Aorta (tissue), 5 donors: ENCODE measurements around the gene EGR1. TPM values are rescaled to one million over a fixed set of nuclear protein-coding genes. Genes with fewer than 3 reads are reported as not detected.

Experiments used
- ATAC-seq: fragments of 200-7000 bp; cut with Tn5 transposase; one replicate; pipeline ENCODE4 v1.9.1; 2022; ENCODE audit warnings: moderate library complexity; ENCODE audit not compliant: low FRiP score
- DNase-seq, 2 donors: peaks; one replicate each; pipeline ENCODE4 v3.0.0-alpha.2; 2020
- H3K27ac ChIP-seq, 2 donors: one replicate each; pipeline ENCODE4 v1.5.1; 2013; ENCODE audit warnings: low read length in 2 of 2, mild to moderate bottlenecking in 2 of 2, moderate library complexity in 2 of 2, control low read depth in 1 of 2, inconsistent platforms in 1 of 2, low read depth in 1 of 2
- H3K27me3 ChIP-seq, 2 donors: one replicate each; pipeline ENCODE4 v1.6.1; 2013; ENCODE audit warnings: control low read depth in 1 of 2, low read length in 1 of 2, mild to moderate bottlenecking in 1 of 2, moderate library complexity in 1 of 2; ENCODE audit not compliant: insufficient read depth in 2 of 2, control insufficient read depth in 1 of 2
- H3K36me3 ChIP-seq, 2 donors: one replicate each; pipeline ENCODE4 v1.6.1; 2013; ENCODE audit warnings: control low read depth in 1 of 2, low read length in 1 of 2, mild to moderate bottlenecking in 1 of 2; ENCODE audit not compliant: insufficient read depth in 2 of 2, control insufficient read depth in 1 of 2
- H3K4me1 ChIP-seq, 2 donors: one replicate each; pipeline ENCODE4 v1.6.1; 2013; ENCODE audit warnings: low read length in 2 of 2, control low read depth in 1 of 2, mild to moderate bottlenecking in 1 of 2, moderate library complexity in 1 of 2; ENCODE audit not compliant: insufficient read depth in 2 of 2, control insufficient read depth in 1 of 2
- H3K4me3 ChIP-seq, 2 donors: one replicate each; pipeline ENCODE4 v1.5.1; 2013; ENCODE audit warnings: low read length in 2 of 2, control low read depth in 1 of 2, mild to moderate bottlenecking in 1 of 2
- H3K9me3 ChIP-seq: one replicate; pipeline ENCODE4 v1.6.1; 2013; ENCODE audit warnings: mild to moderate bottlenecking, low read length; ENCODE audit not compliant: control insufficient read depth
- WGBS, 2 donors: extraction: QIAGEN DNeasy Blood & Tissue Kit; methylation state at CpG; one replicate each; pipeline ENCODE4 v1.1.7; 2013; 5-methylcytosine and 5-hydroxymethylcytosine counted together
- intact Hi-C, 2 donors: fragments of 100-400 bp; cut with DNase I; formaldehyde crosslinking; loops; one replicate each; pipeline versions ENCODE4 v1.14.2 to v1.15.0; 2022
- polyA plus RNA-seq, 2 donors: library from polyadenylated mRNA; stranded (reverse); fragments of 200-250 nt; gene quantifications; one replicate each; pipeline ENCODE4 v1.2.3, GENCODE V29; 2013
- total RNA-seq, 2 donors: library from RNA; stranded (reverse); fragmentation: NEBNext Ultra II Directional; extraction: Animal tissue kit (Norgen Biotek cat#: 25700); gene quantifications; one replicate each; pipeline ENCODE4 v1.2.1, GENCODE V29; 2021
- donor health status: healthy with polysubstance abuse.
- donor health status: Bipolar disorder and iron deficiency.
- donor health status: DM: no; HTN: no; CAD: no.
- donor health status: DM: no; HTN: no; CAD: no.
- donor health status: DM: yes; HTN: yes; CAD: no.

Gene EGR1
- total and polyA plus RNA-seq, 4 donors: 61.5 to 669 (median 229) TPM

- no peaks in the 10 kb centered on the region for H3K27me3 ChIP-seq
- no peaks in the 10 kb centered on the region for H3K9me3 ChIP-seq
- H3K4me3 ChIP-seq: peak overlapping the region; percentile 49 to 54
- no peaks in the 10 kb centered on the region for H3K36me3 ChIP-seq
- ATAC-seq (peak; percentile 96), DNase-seq (peak; percentile 95 to 97)
- 1% methylated on average over 79 to 93 of the region's 93 CpGs for WGBS, 2 donors
- no peaks in the 10 kb centered on the region for H3K4me1 ChIP-seq
- intact Hi-C loops: loop anchor here in 1 of 2 donors (2.0 kb wide), 1 partner anchor 27 kb away; the partner anchor contains the start of gene EGR1
- peak overlapping the region in 1 of 2 donors; percentile 2 for H3K27ac ChIP-seq
Observed at GRCh38 chr5:138491669-138492559, 26.6 kb downstream of the EGR1 start.

GRCh38 chr5:138492560-138493045, 27.3 kb downstream of the EGR1 start:
- no peaks in the 10 kb centered on the region for H3K4me1 ChIP-seq
- WGBS, 2 donors: 6 to 9% methylated on average over 10 of the region's 10 CpGs
- DNase-seq (no peak), ATAC-seq (no peak)
- no peaks in the 10 kb centered on the region for H3K9me3 ChIP-seq
- peak overlapping the region; percentile 35 to 49 for H3K4me3 ChIP-seq
- H3K27ac ChIP-seq: peak overlapping the region in 1 of 2 donors; percentile 42
- H3K27me3 ChIP-seq: no peaks in the 10 kb centered on the region
- no peaks in the 10 kb centered on the region for H3K36me3 ChIP-seq
- intact Hi-C loops: loop anchor here in 1 of 2 donors (2.0 kb wide), 1 partner anchor 28 kb away; the partner anchor contains the start of gene EGR1

GRCh38 chr5:138495351-138495750, 30.1 kb downstream of the EGR1 start:
- Histone ChIP-seq H3K36me3 (no peaks in the 10 kb centered on the region), H3K4me1 (no peaks in the 10 kb centered on the region), H3K27ac (no peak overlapping the region), H3K27me3 (no peaks in the 10 kb centered on the region), H3K9me3 (no peaks in the 10 kb centered on the region), H3K4me3 (no peak overlapping the region)
- intact Hi-C loops: no loop called here
- DNase-seq (no peak), ATAC-seq (no peak)
- 81 to 86% methylated on average over 7 of the region's 7 CpGs for WGBS, 2 donors

GRCh38 chr5:138498376-138498775, 33.1 kb downstream of the EGR1 start:
- WGBS, 2 donors: 75% methylated on average over 4 of the region's 4 CpGs
- H3K27me3 ChIP-seq: no peaks in the 10 kb centered on the region
- DNase-seq: no peak
- ATAC-seq: no peak
- no peak overlapping the region for H3K27ac ChIP-seq
- H3K4me1 ChIP-seq: no peaks in the 10 kb centered on the region
- no peaks in the 10 kb centered on the region for H3K36me3 ChIP-seq
- no peaks in the 10 kb centered on the region for H3K9me3 ChIP-seq
- intact Hi-C loops: no loop called here
- no peak overlapping the region for H3K4me3 ChIP-seq

- Histone ChIP-seq H3K27ac (no peak overlapping the region), H3K27me3 (no peaks in the 10 kb centered on the region), H3K4me1 (no peaks in the 10 kb centered on the region), H3K9me3 (no peaks in the 10 kb centered on the region), H3K4me3 (no peak overlapping the region), H3K36me3 (no peaks in the 10 kb centered on the region)
- ATAC-seq (no peak), DNase-seq (no peak)
- intact Hi-C loops: no loop called here
- WGBS, 2 donors: 47 to 58% methylated on average over 4 of the region's 4 CpGs
Observed at GRCh38 chr5:138502121-138502520, 36.8 kb downstream of the EGR1 start.

- Histone ChIP-seq H3K27me3 (no peaks in the 10 kb centered on the region), H3K4me1 (no peaks in the 10 kb centered on the region), H3K9me3 (no peaks in the 10 kb centered on the region), H3K36me3 (peaks cover 0 to 1% of the 10 kb centered on the region in 2 donors), H3K27ac (no peak overlapping the region), H3K4me3 (no peak overlapping the region)
- intact Hi-C loops: no loop called here
- ATAC-seq: no peak
- WGBS, 2 donors: 79 to 88% methylated on average over 11 of the region's 11 CpGs
- DNase-seq: no peak
Observed at GRCh38 chr5:138502521-138502920, 37.2 kb downstream of the EGR1 start.

GRCh38 chr5:138503487-138504270, 38.4 kb downstream of the EGR1 start:
- H3K27ac ChIP-seq: peak overlapping the region in 1 of 2 donors; percentile 14
- no peak overlapping the region for H3K4me3 ChIP-seq
- 7 to 9% methylated on average over 6 of the region's 6 CpGs for WGBS, 2 donors
- H3K27me3 ChIP-seq: no peaks in the 10 kb centered on the region
- peak; percentile 91 for ATAC-seq
- H3K9me3 ChIP-seq: no peaks in the 10 kb centered on the region
- DNase-seq: no peak
- intact Hi-C loops: loop anchor here (1.0 kb wide), 3 partner anchors 39 to 54 kb away; no protein-coding TSS in a partner anchor
- no peaks in the 10 kb centered on the region for H3K4me1 ChIP-seq
- H3K36me3 ChIP-seq: peaks cover 0 to 5% of the 10 kb centered on the region in 2 donors

GRCh38 chr5:138504799-138505198, 39.5 kb downstream of the EGR1 start:
- ATAC-seq: peak; percentile 84
- Histone ChIP-seq H3K27me3 (no peaks in the 10 kb centered on the region), H3K4me1 (no peaks in the 10 kb centered on the region), H3K27ac (no peak overlapping the region), H3K9me3 (no peaks in the 10 kb centered on the region), H3K36me3 (peaks cover 0 to 6% of the 10 kb centered on the region in 2 donors), H3K4me3 (no peak overlapping the region)
- DNase-seq: peak in 1 of 2 donors; percentile 58
- intact Hi-C loops: loop anchor here in 1 of 2 donors (1.0 kb wide), 1 partner anchor 40 kb away; no protein-coding TSS in a partner anchor
- 4 to 6% methylated on average over 4 of the region's 4 CpGs for WGBS, 2 donors
